ENCODE results near the gene DEFB125.

DNA sequence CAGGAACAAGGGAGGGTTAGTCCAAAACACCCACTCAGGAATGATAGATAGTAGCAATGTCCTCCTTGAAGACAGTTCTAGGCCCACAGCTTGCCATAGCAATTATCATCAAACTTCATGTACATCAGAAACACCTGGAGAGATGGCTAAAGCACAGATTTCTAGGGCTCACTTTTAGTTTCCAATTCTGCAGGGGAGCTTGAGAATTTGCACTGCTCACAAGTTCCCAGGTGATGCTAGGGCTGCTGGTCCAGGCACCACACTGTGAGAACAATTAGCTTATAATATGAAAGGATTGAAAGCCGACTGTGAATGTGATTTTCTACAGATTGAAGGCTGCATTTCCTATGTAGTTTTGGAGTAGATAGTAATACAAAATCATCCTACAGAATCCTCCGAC is 58.4 kb downstream of the DEFB125 start:
- TF ChIP-seq, protein P1, sequence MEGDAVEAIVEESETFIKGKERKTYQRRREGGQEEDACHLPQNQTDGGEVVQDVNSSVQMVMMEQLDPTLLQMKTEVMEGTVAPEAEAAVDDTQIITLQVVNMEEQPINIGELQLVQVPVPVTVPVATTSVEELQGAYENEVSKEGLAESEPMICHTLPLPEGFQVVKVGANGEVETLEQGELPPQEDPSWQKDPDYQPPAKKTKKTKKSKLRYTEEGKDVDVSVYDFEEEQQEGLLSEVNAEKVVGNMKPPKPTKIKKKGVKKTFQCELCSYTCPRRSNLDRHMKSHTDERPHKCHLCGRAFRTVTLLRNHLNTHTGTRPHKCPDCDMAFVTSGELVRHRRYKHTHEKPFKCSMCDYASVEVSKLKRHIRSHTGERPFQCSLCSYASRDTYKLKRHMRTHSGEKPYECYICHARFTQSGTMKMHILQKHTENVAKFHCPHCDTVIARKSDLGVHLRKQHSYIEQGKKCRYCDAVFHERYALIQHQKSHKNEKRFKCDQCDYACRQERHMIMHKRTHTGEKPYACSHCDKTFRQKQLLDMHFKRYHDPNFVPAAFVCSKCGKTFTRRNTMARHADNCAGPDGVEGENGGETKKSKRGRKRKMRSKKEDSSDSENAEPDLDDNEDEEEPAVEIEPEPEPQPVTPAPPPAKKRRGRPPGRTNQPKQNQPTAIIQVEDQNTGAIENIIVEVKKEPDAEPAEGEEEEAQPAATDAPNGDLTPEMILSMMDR (IDR thresholded peaks at IDR 0.05): no peak
- TF ChIP-seq POLR2A (IDR thresholded peaks at IDR 0.05): no peak

All from Peyer's patch (tissue), 4 donors.